Stimulated activated CD8-positive, alpha-beta memory T cell treated with anti-CD3 and anti-CD28 coated beads, Interleukin-12 subunit alpha, Interleukin-12 subunit beta, amount 100 ng/mL, for 24 hours (primary cell): ENCODE results near the gene RETSAT.
A peak's percentile ranks its signal among the peaks of the same experiment; 100 is the strongest.
"Not testable (repeated sequence)": the region's sequence is repeated elsewhere in the genome, so short reads cannot be mapped to it uniquely, and the experiment has no call there.

Experiments used
- DNase-seq: peaks from one replicate; pipeline ENCODE4 v3.0.0-alpha.2; 2020; ENCODE audit errors: extremely low read depth

RETSAT gene

DNA sequence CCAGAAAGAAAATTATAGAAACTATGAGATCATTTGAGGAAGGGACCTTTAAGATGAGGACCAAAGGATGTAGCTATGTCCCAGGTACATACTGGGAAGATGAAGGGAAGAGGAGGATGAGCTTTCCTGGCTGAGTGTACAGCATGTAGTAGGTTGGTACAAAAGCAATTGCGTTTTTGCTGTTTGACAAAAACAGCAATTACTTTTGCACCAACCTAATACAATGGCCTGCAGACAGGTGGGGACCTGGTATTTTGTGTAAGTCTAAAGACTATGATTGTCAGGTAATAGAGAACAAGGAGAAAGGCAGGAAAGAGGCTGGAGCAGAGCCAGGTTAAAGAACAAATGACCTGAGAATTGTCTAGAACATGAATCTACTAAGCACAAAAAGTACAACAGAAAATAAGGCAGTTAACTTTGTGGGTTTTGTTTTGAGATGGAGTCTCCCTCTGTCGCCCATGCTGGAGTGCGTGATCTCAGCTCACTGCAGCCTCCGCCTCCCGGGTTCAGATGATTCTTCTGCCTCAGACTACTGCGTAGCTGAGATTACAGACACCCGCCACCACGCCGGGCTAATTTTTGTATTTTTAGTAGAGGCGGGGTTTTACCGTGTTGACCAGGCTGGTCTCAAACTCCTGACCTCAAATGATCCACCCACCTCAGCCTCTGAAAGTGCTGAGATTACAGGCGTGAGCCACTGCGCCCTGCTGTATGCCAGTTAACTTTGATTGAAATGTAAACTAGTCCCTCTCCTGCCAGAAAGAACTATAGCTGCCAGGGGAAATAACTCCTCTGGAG is 23.3 kb downstream of the RETSAT start:
- no peak for DNase-seq

GRCh38 chr2:85329701-85330100 is 24.6 kb downstream of the RETSAT start:
- DNase-seq: not testable (repeated sequence)

- DNase-seq: no peak
Observed at GRCh38 chr2:85329181-85329651, 25.1 kb downstream of the RETSAT start.

DNA sequence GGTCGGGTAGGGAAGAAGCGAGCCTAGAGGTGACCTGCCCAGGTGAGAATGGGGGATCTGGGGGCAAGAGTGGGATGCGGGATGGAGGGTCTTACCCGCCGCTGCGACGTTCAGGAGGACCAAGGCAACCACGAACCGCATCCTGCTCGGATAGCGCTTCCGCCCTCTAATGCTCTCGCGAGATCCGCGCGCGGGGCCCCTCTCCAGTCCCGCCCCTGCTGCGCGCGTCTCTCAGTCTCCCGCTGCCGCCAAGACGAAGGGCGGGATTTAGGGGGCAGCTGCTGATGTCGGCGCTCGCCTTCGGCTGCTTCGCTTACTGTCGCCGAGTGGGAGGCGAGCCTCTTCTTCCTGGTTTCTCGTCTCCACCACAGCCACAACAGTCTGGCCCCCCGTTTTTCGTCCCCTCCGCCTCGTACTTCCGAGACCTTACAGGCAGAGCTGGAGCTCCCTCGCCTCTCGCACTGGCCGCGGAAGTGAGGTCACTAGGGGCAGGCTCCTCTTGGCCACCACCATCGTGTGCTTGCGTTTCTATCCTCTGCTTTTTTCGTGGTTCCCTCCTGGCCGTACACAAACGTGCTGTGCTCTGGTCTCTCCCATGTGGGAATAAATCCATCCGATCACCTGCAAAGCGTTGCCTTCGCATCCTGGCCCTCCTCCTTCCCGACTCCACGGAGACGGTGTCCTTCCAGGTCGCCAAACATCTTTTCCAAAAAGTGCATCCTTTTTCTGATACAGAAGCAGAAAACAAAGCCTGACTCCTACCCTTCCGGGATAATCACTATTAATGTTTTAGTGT is 26.3 kb downstream of the RETSAT start, which contains the start of gene TGOLN2:
Gene TGOLN2 (minus strand): TSS at position 168 of the 796 bp plus-strand sequence. CDS start 27 bp downstream, at position 141.
- peak; percentile 87 for DNase-seq

- no peak for DNase-seq
Observed at GRCh38 chr2:85327160-85327821, 27.0 kb downstream of the RETSAT start.

DNA sequence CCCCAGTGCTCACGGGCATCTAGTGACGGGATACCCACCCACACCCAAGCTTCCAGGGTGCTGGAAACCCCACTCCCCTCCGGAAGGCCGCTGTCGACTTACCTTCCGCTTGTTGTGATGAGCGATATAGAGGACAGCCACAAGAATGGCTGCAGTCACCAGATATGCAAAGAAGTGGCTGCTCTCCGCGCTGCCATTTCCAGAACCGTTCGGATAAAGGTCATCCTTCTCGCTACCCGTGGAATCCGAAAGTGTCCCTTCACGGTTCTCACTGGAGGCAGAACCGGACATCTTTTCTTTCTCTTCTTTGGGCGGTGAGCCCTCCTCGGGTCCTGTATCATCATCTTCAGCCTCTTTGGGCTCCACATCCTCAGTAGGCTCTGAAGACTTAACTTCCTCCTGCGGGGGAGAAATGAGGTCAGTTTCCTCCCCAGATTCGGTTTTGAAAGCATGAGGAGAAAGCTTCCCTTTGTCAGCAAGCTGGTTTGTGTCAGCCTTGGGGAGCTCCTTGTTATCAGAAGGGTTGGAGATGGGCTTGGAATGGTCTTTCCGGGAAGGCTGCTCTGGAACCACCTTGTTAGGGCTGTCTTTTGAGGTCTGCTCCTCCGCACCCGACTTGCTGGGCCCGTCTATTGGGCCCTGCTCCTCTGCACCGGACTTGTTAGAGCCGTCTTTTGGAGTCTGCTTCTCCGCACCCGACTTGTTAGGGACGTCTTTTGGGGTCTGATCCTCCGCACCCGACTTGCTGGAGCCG is 27.7 kb downstream of the RETSAT start:
- DNase-seq: no peak

GRCh38 chr2:85325466-85325811 is 28.9 kb downstream of the RETSAT start:
- no peak for DNase-seq

DNA sequence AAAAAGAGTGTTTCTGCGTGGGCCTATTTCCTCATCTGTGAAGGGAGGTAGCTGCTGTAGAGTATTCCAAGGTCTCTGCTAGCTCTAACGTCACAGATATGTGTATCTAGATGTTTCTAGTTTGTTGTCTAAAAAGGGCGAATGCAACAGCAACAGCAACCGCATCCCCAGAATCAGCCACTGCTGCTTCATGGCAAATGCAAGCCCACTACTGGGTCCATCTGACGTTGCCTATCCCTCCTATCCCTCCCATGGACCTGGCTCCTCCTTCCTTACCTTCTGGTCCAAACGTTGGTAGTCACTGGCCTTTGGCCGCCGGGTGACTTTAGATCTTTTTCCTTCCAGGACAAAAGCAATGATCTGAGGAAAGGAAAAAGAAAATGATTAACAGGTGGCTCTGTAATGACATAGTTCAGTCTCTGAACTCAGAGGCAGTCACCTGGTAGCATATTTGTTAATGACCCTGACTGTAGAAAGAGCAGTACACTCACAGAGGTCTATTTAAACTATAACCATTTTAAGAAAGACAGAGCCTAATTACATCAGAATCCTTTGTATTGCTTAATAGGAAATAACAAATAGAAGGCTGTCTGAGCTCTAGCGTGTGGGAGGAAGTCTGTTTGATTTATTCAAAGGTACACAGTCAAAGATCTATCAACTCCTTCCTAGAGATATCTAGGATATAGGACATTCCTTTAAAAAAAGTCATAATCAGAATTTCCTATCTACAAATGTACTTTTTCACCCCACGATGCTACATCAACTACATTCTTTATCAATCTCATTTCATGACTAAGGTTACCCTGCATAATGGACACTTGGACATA is 29.5 kb downstream of the RETSAT start:
- DNase-seq: no peak

DNA sequence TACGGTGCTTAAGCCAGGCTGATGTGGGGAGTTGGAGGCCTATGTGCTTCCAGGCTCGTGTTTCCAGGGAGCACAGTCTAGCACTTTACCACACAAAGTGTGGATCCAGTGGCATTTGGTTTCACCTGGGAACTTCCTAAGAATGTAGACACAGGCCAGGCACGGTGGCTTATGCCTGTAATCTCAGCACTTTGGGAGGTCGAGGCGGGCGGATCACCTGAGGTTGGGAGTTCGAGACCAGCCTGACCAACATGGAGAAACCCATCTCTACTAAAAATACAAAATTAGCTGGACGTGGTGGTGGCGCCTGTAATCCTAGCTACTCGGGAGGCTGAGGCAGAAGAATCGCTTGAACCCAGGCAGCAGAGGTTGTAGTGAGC is 30.4 kb downstream of the RETSAT start:
- DNase-seq: not testable (repeated sequence)

DNA sequence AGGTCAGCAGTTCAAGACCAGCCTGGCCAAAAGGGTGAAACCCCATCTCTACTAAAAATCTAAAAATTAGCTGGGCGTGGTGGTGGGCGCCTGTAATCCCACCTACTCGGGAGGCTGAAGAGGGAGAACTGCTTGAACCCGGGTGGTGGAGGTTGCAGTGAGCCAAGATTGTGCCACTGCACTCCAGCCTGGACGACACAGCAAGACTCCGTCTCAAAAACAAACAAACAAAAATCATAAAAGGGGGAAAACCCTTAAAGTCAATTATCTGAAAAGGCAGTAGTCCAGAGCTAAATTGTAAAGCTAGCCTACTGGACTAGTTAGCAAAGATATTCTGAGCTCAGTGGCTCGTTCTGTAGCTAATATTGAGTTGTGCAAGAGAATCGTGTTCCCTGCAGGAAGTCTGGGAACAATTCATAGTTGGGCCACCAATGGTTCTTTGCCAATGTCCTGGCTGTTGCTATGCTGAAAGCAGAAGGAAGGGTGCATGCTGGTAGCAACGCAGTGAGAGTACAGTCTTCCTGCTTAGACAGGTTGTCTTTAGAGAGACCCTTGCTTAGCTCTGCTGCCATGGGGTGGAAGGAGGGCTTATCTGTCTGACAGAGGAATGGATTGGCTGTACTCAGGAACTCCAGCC is 30.9 kb downstream of the RETSAT start:
- DNase-seq: no peak

DNA sequence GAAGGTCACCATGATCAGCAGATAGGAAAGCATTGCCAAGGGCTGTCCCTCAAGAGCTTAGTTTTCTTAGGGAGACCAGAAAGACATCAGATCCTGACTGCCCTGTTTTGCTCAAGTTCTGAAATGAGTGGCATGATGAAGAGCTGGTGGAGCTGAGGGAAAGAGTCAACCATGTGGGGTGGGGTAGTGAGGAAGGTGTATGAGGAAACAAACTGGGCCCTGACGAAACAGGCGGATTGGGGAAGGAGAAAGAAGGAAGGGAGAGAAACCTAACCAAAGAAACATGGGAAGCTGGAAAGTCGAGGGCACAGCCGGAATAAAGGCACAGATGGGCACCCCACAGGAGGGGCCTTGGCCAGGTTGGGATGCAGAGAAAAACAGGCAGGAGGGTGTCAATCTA is 34.5 kb downstream of the RETSAT start:
- no peak for DNase-seq

DNA sequence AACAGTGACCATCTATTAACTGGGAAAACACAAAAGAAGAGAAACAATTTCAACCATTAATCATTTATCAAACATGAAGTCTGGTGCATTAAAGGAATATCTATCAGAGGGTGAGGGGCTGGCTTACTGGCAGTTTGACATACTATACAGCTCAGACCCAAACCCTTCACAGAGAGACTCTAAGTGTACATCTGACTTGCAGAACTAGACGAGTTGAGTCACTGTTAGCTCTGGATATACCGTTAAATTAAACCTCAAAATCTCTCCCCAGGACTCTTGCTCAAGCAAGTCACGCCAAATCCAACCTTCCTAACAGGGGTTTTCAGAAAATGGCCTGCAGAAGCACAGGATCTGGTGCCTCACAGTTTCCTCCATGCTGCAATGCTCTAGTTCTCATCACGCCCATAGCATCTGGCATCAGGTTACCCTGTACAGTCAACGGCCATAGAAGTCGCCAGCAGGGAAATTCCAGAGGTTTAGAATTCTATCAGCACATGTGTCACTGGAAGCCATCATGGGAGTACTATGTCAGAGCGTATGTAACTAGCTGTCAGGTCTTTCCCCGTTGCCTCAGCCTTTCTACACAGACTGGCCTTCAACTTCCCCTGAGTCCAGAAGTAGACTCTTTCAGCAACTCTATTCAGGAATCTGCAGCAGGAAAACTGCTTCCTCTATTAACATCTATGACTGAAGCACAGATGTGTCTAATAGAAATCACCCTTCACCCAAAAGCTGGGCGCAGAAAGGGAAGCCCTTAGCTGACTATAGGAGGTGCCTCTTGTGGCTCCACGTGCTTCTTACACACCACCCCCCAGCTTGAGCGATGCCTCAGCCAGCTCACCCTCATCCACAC is 35.9 kb downstream of the RETSAT start:
- DNase-seq: no peak

DNA sequence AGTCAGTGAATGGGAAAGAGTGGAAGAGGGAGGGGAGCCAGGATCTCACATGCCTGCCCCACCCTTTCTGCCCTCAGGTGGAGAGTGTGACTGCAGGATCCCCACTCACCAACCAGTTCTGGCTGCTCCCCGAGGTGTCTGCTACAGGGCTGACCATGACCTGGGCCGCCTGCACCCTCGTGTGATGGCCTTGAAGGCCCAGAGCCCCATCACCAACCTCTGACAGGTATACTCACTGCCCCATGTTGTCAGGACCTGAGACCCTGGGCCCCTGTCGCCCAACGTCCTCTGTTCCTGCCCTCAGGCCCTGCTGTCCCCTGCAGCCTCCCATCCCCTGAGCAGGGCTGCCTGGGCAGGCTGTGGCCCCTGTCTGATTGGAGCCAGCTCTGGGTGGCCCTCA is 38.4 kb downstream of the RETSAT start:
- not testable (repeated sequence) for DNase-seq

- DNase-seq: no peak
Observed at GRCh38 chr2:85314884-85315242, 39.5 kb downstream of the RETSAT start.

- DNase-seq: no peak
Observed at GRCh38 chr2:85312404-85312803, 41.9 kb downstream of the RETSAT start.

GRCh38 chr2:85310330-85310729 is 44.0 kb downstream of the RETSAT start:
- no peak for DNase-seq

DNA sequence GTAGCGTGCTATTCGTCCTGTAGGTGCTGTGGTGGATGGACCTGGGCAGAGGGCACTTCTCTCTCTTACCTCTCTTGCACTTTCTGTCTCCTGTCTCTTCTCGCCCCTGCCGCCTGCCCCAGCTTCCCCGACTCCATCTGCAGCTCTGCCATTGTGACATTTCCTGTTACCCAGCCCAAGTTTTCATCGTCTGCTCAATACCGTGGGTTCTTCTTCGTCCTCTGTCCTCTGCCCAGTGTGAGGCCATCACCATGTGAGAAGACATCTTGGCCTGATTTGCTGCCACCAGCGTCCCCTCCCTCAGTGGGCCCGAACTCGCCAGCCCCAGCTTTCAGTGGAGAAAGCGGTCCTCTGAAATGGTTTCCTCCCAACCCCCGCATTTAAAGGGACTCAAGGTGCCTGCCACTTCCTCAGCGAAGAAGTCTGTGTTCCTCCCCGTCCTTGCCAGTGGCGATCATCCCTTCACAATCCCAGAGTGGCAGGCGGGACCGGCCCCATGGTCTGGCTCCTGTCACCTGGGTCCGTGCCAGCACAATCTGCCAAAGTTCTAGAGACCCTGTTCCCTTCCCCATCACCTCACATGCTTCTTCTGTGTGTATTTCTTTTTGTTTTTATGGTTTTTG is 44.5 kb downstream of the RETSAT start:
- no peak for DNase-seq

- DNase-seq: no peak
Observed at GRCh38 chr2:85308896-85309555, 45.3 kb downstream of the RETSAT start.
